Measurements from ENCODE around the gene NEU4. TPM values are rescaled to one million over a fixed set of nuclear protein-coding genes. Genes with fewer than 3 reads are reported as not detected.

NEU4 gene
- total RNA-seq, 3 donors from 2014 or later: 41.4 to 72.5 (median 71.0) TPM

GRCh38 chr2:241836292-241836691, 27.3 kb downstream of the NEU4 start:
- Histone ChIP-seq H3K9me3 (no peaks in the 10 kb centered on the region), H3K4me3 (no peak overlapping the region), H3K36me3 (ENCODE audit: low read depth) (no peaks in the 10 kb centered on the region), H3K4me1 (ENCODE audit: low read depth) (no peaks in the 10 kb centered on the region)
- ATAC-seq (no peak), DNase-seq (no peak)
- TF ChIP-seq CTCF (IDR thresholded peaks at IDR 0.05): no peak
- intact Hi-C loops (cut with DNase I, micrococcal nuclease): no loop called here

DNA sequence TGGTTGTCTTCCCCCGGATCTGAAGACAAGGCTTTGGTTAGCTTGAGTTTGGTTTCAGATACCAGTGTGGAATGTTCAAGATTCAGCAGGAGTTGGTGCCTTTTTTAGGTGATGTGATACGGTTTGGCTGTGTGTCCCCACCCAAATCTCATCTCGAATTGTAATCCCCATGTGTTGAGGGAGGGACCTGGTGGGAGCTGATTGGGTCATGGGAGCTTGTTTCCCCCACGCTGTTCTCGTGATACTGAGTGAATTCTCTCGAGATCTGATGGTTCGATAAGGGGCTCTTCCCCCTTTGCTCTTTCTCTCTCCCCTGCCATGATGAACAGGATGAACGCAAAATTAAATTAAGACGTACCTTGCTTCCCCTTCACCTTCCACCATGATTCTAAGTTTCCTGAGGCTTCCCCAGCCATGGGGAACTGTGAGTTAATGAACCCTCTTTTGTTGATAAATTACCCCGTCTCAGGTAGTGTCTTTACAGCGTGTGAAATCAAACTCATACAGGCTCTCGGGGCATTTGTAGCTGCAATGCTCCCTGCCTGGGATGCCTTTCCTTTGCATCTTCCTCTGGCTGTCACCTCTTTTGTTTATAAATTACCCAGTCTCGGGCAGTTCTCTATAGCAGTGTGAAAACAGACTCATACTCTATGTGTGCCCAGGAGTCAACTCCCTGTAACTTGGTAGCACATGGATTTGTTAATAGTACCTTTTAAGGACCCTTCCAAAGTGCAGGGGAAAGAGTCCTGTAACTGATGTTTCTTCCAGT, 28.4 kb downstream of the NEU4 start:
- Histone ChIP-seq H3K4me1 (ENCODE audit: low read depth) (no peaks in the 10 kb centered on the region), H3K36me3 (ENCODE audit: low read depth) (no peaks in the 10 kb centered on the region), H3K4me3 (no peak overlapping the region), H3K9me3 (no peaks in the 10 kb centered on the region)
- intact Hi-C loops (cut with DNase I, micrococcal nuclease): no loop called here
- no peak for DNase-seq
- no peak for TF ChIP-seq CTCF (IDR thresholded peaks at IDR 0.05)
- no peak for ATAC-seq

GRCh38 chr2:241841181-241842066, 32.4 kb downstream of the NEU4 start:
- intact Hi-C loops (cut with DNase I, micrococcal nuclease): no loop called here
- no peak overlapping the region for H3K4me3 ChIP-seq
- no peak for TF ChIP-seq CTCF (IDR thresholded peaks at IDR 0.05)
- H3K9me3 ChIP-seq: no peaks in the 10 kb centered on the region
- no peaks in the 10 kb centered on the region for H3K36me3 ChIP-seq (ENCODE audit: low read depth)
- ATAC-seq (no peak), DNase-seq (peak in 1 of 3 donors; percentile 22)
- H3K4me1 ChIP-seq (ENCODE audit: low read depth): peaks cover 6% of the 10 kb centered on the region

DNA sequence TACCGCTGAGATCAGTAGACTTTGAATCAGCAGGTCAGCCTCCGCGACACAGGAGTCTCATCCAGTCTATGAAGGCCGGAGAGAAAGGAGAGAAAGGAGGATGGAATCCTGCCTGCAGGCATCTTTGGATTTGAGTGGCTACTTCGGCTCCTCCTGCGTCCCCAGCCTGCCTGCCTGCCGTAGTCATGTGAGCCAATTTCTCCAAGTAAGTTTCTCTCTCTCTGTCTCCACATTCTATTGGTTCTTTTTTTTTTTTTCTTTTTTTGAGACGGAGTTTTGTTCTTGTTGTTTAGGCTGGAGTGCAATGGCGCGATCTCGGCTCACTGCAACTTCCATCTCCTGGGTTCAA, 33.0 kb downstream of the NEU4 start:
- no peak for DNase-seq
- Histone ChIP-seq H3K4me1 (ENCODE audit: low read depth) (peaks cover 6% of the 10 kb centered on the region), H3K36me3 (ENCODE audit: low read depth) (no peaks in the 10 kb centered on the region), H3K4me3 (no peak overlapping the region), H3K9me3 (no peaks in the 10 kb centered on the region)
- intact Hi-C loops (cut with DNase I, micrococcal nuclease): no loop called here
- TF ChIP-seq CTCF (IDR thresholded peaks at IDR 0.05): no peak
- no peak for ATAC-seq

GRCh38 chr2:241842620-241843211, 33.7 kb downstream of the NEU4 start:
- no peaks in the 10 kb centered on the region for H3K36me3 ChIP-seq (ENCODE audit: low read depth)
- peak; percentile 37 to 74 (median 58) for DNase-seq
- no peak overlapping the region for H3K4me3 ChIP-seq
- TF ChIP-seq CTCF (IDR thresholded peaks at IDR 0.05): no peak
- no peaks in the 10 kb centered on the region for H3K9me3 ChIP-seq
- H3K4me1 ChIP-seq (ENCODE audit: low read depth): peaks cover 6% of the 10 kb centered on the region
- intact Hi-C loops (cut with DNase I, micrococcal nuclease): no loop called here
- peak; percentile 32 for ATAC-seq
